WTC11 (cell line): ENCODE data around the gene THRSP.

Source experiments
- CREB1 ChIP-seq: sonication (generic); formaldehyde crosslinking; IDR thresholded peaks from 2 replicates; pipeline ENCODE4 v1.8.0; 2023; ENCODE audit warnings: mild to moderate bottlenecking, missing genetic modification reagents
- ETV6 ChIP-seq: sonication (generic); formaldehyde crosslinking; IDR thresholded peaks from 2 replicates; pipeline ENCODE4 v1.8.1; 2022; ENCODE audit warnings: mild to moderate bottlenecking, missing genetic modification reagents
- ZNF423 ChIP-seq: fragments of 250-450 bp; sonication (Bioruptor Pico); IDR thresholded peaks from 2 replicates; pipeline ENCODE4 v2.1.2; 2022; ENCODE audit warnings: mild to moderate bottlenecking, moderate library complexity
- TF ChIP-seq, protein P1 (sequence below): fragments of 200-600 bp; IDR thresholded peaks from 2 replicates; pipeline ENCODE4 v1.8.0; 2022; ENCODE audit warnings: antibody characterized with exemption
- TF ChIP-seq, protein P2 (sequence below): sonication (generic); formaldehyde crosslinking; IDR thresholded peaks from 2 replicates; pipeline ENCODE4 v1.8.0; 2022; ENCODE audit warnings: mild to moderate bottlenecking, missing genetic modification reagents

GRCh38 chr11:78032090-78032489 is 31.6 kb upstream of the THRSP start:
- TF ChIP-seq, protein P1, sequence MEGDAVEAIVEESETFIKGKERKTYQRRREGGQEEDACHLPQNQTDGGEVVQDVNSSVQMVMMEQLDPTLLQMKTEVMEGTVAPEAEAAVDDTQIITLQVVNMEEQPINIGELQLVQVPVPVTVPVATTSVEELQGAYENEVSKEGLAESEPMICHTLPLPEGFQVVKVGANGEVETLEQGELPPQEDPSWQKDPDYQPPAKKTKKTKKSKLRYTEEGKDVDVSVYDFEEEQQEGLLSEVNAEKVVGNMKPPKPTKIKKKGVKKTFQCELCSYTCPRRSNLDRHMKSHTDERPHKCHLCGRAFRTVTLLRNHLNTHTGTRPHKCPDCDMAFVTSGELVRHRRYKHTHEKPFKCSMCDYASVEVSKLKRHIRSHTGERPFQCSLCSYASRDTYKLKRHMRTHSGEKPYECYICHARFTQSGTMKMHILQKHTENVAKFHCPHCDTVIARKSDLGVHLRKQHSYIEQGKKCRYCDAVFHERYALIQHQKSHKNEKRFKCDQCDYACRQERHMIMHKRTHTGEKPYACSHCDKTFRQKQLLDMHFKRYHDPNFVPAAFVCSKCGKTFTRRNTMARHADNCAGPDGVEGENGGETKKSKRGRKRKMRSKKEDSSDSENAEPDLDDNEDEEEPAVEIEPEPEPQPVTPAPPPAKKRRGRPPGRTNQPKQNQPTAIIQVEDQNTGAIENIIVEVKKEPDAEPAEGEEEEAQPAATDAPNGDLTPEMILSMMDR: no peak
- TF ChIP-seq ZNF423 (no peak), ETV6 (CRISPR knock-in tag) (no peak), CREB1 (CRISPR knock-in tag) (no peak)
- TF ChIP-seq, protein P2, sequence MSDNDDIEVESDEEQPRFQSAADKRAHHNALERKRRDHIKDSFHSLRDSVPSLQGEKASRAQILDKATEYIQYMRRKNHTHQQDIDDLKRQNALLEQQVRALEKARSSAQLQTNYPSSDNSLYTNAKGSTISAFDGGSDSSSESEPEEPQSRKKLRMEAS (CRISPR knock-in tag): no peak
